Endothelial cell of umbilical vein (primary cell): Measurements from ENCODE around the gene C2CD3. TPM values are rescaled to one million over a fixed set of nuclear protein-coding genes. Genes with fewer than 3 reads are reported as not detected.
"Not testable (repeated sequence)": the region's sequence is repeated elsewhere in the genome, so short reads cannot be mapped to it uniquely, and the experiment has no call there.

Experiments used
- BruUV-seq: library from RNA; stranded (reverse); fragments of 400-500 nt; replicated peaks from 2 replicates; lab custom pipeline; 2021; lab: Mats Ljungman, UMichigan
- CTCF ChIA-PET: fragments of 300-600, 350-600 bp; sonication (Branson Sonifier 250); formaldehyde crosslinking; loops from one replicate; lab custom pipeline; 2021; ENCODE audit warnings: antibody characterized with exemption, inconsistent platforms; lab: Charles Lee
- POLR2A ChIA-PET: fragments of 300-600, 350-600 bp; sonication (Branson Sonifier 250); formaldehyde crosslinking; loops from one replicate; lab custom pipeline; 2021; ENCODE audit warnings: antibody characterized with exemption, inconsistent platforms; lab: Charles Lee
- DNase-seq: peaks from one replicate; pipeline ENCODE4 v3.0.0-alpha.2; 2011; ENCODE audit warnings: low read depth, low spot score
- FAIRE-seq: peaks from 2 replicates; lab custom pipeline; 2011; peaks lifted over from hg19 to GRCh38; lab: Jason Lieb, UNC
- H2AFZ ChIP-seq: 2 replicates; pipeline ENCODE4 v1.6.0; 2012; ENCODE audit warnings: low read depth, low read length, control low read depth, inconsistent platforms
- H3K27ac ChIP-seq: 2 replicates; pipeline ENCODE4 v1.5.1; 2011; ENCODE audit warnings: low read depth, mild to moderate bottlenecking, control low read depth, low read length, moderate library complexity; ENCODE audit not compliant: insufficient read depth
- H3K27me3 ChIP-seq, 2 experiments: 2 replicates each; pipeline versions ENCODE4 v1.6.0 to v1.6.1; 2011; ENCODE audit warnings: low read length in 2 of 2, mixed read lengths in 1 of 2; ENCODE audit not compliant: control insufficient read depth in 2 of 2, insufficient read depth in 2 of 2
- H3K36me3 ChIP-seq, 2 experiments: 2 replicates in 1 of 2; 3 replicates in 1 of 2; pipeline ENCODE4 v1.5.1; 2011; ENCODE audit warnings: low read length in 2 of 2, mild to moderate bottlenecking in 1 of 2, moderate library complexity in 1 of 2; ENCODE audit not compliant: control insufficient read depth in 2 of 2, insufficient read depth in 2 of 2; ENCODE audit errors: extremely low read depth in 1 of 2
- H3K4me1 ChIP-seq: 3 replicates; pipeline ENCODE4 v1.5.1; 2011; ENCODE audit warnings: mild to moderate bottlenecking, low read length; ENCODE audit not compliant: control insufficient read depth, insufficient read depth; ENCODE audit errors: extremely low read depth
- H3K4me2 ChIP-seq: 2 replicates; pipeline ENCODE4 v1.6.1; 2011; ENCODE audit warnings: low read length, control low read depth, mixed read lengths; ENCODE audit not compliant: insufficient read depth
- H3K4me3 ChIP-seq, 3 experiments: fragments of 200-600 bp in 1 of 3; sonication (generic), shearing (Covaris generic) in 1 of 3; replicated peaks in 1 of 3; 2 replicates each; pipeline ENCODE4 v1.5.1; 2011 to 2016; ENCODE audit warnings: control low read depth in 3 of 3, low read length in 3 of 3, mild to moderate bottlenecking in 2 of 3, inconsistent platforms in 1 of 3, low read depth in 1 of 3, moderate library complexity in 1 of 3; ENCODE audit not compliant: insufficient read depth in 1 of 3
- H3K79me2 ChIP-seq: 2 replicates; pipeline ENCODE4 v1.6.0; 2012; ENCODE audit warnings: low read length, inconsistent platforms; ENCODE audit not compliant: control insufficient read depth, insufficient read depth
- H3K9ac ChIP-seq: replicated peaks from 2 replicates; pipeline ENCODE3; 2011; ENCODE audit warnings: low read length, control low read depth; ENCODE audit not compliant: insufficient read depth; ENCODE audit errors: extremely low read depth
- H3K9me1 ChIP-seq: replicated peaks from 3 replicates; pipeline ENCODE4 v1.6.0; 2011; ENCODE audit warnings: mild to moderate bottlenecking, low read length; ENCODE audit not compliant: control insufficient read depth, insufficient read depth; ENCODE audit errors: extremely low read depth
- H3K9me3 ChIP-seq: replicated peaks from 2 replicates; pipeline ENCODE4 v1.5.1; 2012; ENCODE audit warnings: low read length, inconsistent platforms; ENCODE audit not compliant: control insufficient read depth, insufficient read depth
- H4K20me1 ChIP-seq: replicated peaks from 2 replicates; pipeline ENCODE3; 2011; ENCODE audit warnings: mild to moderate bottlenecking, low read length; ENCODE audit not compliant: control insufficient read depth, insufficient read depth; ENCODE audit errors: extremely low read depth
- EZH2 ChIP-seq: IDR thresholded peaks from 2 replicates; pipeline ENCODE4 v1.6.1; 2012; ENCODE audit warnings: borderline replicate concordance, low read depth, mild to moderate bottlenecking, moderate library complexity, low read length, inconsistent platforms; ENCODE audit not compliant: severe bottlenecking
- FOS ChIP-seq: IDR thresholded peaks from 2 replicates; pipeline ENCODE4 v1.6.1; 2011; ENCODE audit warnings: mild to moderate bottlenecking, low read length, moderate library complexity, borderline replicate concordance; ENCODE audit not compliant: insufficient read depth
- GATA2 ChIP-seq: IDR thresholded peaks from 2 replicates; pipeline ENCODE4 v1.7.0; 2011; ENCODE audit warnings: low read depth, mild to moderate bottlenecking, moderate library complexity, mixed read lengths, low read length; ENCODE audit not compliant: insufficient read length, insufficient read depth
- JUN ChIP-seq: IDR thresholded peaks from 2 replicates; pipeline ENCODE4 v1.6.1; 2011; ENCODE audit warnings: borderline replicate concordance, low read depth; ENCODE audit not compliant: insufficient read length, insufficient read depth
- MYC ChIP-seq: IDR thresholded peaks from one replicate; pipeline ENCODE4 v1.6.1; 2011; ENCODE audit warnings: mild to moderate bottlenecking, low read depth, low read length
- POLR2A ChIP-seq: IDR thresholded peaks from 2 replicates; pipeline ENCODE4 v1.6.1; 2012; ENCODE audit warnings: low read depth, mild to moderate bottlenecking, control low read depth, low read length
- POLR2AphosphoS5 ChIP-seq: IDR thresholded peaks from 2 replicates; pipeline ENCODE4 v1.6.1; 2012; ENCODE audit warnings: low read depth, mild to moderate bottlenecking, control low read depth, low read length, moderate library complexity; ENCODE audit not compliant: insufficient read depth
- dilution Hi-C: fragments of 300-500 bp; cut with MboI; formaldehyde crosslinking; loops from one replicate; pipeline ENCODE4 v1.15.0; 2019; ENCODE audit warnings: low sequenced_read_pairs; ENCODE audit not compliant: extremely low pct_ligation_motif_present
- intact Hi-C: fragments of 100-400 bp; cut with micrococcal nuclease; formaldehyde crosslinking; loops from one replicate; pipeline ENCODE4 v1.10.0; 2022
- polyA plus RNA-seq, 4 experiments: library from polyadenylated mRNA; depleted of rRNA in 3 of 4; stranded (reverse) in 3 of 4; unstranded in 1 of 4; fragments of >200 nt; gene quantifications; 2 replicates each; pipeline versions ENCODE4 v1.2.1 to v1.2.3, GENCODE V29; 2011 to 2012; ENCODE audit warnings: missing spikeins in 1 of 4
- total RNA-seq: library from RNA; stranded (reverse); gene quantifications from 2 replicates; pipeline ENCODE4 v1.2.3, GENCODE V29; 2021
- TF ChIP-seq, protein P1 (sequence below), 2 donors: IDR thresholded peaks; 1 replicate in 1 of 2; 2 replicates in 1 of 2; pipeline ENCODE4 v1.5.1; 2011; ENCODE audit warnings: low read length in 2 of 2, mild to moderate bottlenecking in 2 of 2, moderate library complexity in 2 of 2, control low read depth in 1 of 2, inconsistent platforms in 1 of 2, low read depth in 1 of 2; ENCODE audit not compliant: insufficient read depth in 1 of 2; ENCODE audit errors: extremely low read depth in 1 of 2
- TF ChIP-seq, protein P2 (sequence below): IDR thresholded peaks from 2 replicates; pipeline ENCODE4 v1.6.1; 2011; ENCODE audit not compliant: insufficient read depth, insufficient read length

The C2CD3 gene
- total and polyA plus RNA-seq, 2 donors (not counting 3 experiments of a cell fraction or from before 2014, with no cell fraction given) = 12.9 to 36.6 TPM

DNA sequence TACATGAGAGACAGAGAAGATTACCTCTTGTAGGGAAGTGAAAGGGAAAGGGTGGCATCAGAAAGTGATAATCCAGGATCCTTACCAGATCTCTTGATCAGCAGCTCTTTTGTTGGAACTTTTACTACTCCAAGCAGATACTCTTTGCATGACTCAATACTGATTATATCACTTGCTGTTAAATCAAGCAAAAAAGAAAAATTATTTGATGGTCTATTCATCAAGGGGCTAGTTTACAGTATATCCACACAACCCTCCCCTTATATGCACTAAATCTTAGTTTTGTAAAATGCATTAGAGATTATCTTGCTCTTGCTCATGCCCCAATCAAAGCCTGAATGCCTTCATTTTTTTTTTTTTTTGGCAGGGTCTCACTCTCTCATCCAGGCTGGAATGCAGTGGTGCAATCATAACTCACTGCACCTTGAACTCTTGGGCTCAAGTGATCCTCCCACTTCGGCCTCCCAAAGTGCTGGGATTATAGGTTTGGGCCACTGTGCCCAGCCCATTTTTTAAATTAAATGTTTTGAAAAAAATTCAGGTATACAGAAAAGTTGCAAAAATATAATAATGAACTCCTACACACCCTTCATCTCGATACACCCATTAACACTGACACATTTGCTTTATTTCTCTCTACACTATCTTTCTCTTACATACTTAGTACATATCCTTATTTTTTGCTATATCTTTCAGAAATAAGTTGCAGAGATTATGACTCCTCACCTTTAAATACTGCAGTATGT, 85.8 kb downstream of the C2CD3 start:
- TF ChIP-seq GATA2 = no peak
- TF ChIP-seq, protein P1, sequence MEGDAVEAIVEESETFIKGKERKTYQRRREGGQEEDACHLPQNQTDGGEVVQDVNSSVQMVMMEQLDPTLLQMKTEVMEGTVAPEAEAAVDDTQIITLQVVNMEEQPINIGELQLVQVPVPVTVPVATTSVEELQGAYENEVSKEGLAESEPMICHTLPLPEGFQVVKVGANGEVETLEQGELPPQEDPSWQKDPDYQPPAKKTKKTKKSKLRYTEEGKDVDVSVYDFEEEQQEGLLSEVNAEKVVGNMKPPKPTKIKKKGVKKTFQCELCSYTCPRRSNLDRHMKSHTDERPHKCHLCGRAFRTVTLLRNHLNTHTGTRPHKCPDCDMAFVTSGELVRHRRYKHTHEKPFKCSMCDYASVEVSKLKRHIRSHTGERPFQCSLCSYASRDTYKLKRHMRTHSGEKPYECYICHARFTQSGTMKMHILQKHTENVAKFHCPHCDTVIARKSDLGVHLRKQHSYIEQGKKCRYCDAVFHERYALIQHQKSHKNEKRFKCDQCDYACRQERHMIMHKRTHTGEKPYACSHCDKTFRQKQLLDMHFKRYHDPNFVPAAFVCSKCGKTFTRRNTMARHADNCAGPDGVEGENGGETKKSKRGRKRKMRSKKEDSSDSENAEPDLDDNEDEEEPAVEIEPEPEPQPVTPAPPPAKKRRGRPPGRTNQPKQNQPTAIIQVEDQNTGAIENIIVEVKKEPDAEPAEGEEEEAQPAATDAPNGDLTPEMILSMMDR (IDR thresholded peaks at IDR 0.05; ENCODE audit: extremely low read depth in 1 of 2, insufficient read depth in 1 of 2, low read depth in 1 of 2, low read length in 2 of 2) = no peak
- no peak for TF ChIP-seq JUN
- TF ChIP-seq, protein P2, sequence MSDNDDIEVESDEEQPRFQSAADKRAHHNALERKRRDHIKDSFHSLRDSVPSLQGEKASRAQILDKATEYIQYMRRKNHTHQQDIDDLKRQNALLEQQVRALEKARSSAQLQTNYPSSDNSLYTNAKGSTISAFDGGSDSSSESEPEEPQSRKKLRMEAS = no peak
- no peak for TF ChIP-seq POLR2A
- TF ChIP-seq MYC = no peak
- TF ChIP-seq FOS = no peak
- TF ChIP-seq EZH2 = no peak
- TF ChIP-seq POLR2AphosphoS5 = no peak
- Histone ChIP-seq H4K20me1 (no peaks in the 10 kb centered on the region), H3K27ac (no peak overlapping the region), H3K4me2 (no peak overlapping the region), H3K9me3 (no peaks in the 10 kb centered on the region), H3K27me3 (no peaks in the 10 kb centered on the region), H2AFZ (no peak overlapping the region), H3K9ac (no peak overlapping the region), H3K4me3 (no peak overlapping the region), H3K4me1 (no peaks in the 10 kb centered on the region), H3K79me2 (no peaks in the 10 kb centered on the region), H3K36me3 (peaks cover 6 to 9% of the 10 kb centered on the region in 2 experiments), H3K9me1 (no peaks in the 10 kb centered on the region)
- intact Hi-C loops (no loop called here), dilution Hi-C loops (no loop called here)
- ChIA-PET POLR2A (no interaction called here), CTCF (no interaction called here)
- DNase-seq = no peak
- FAIRE-seq = no peak
- BruUV-seq = no TSS peak

- intact Hi-C loops, H3K9ac ChIP-seq, H3K36me3 ChIP-seq, H3K79me2 ChIP-seq, H3K9me3 ChIP-seq, dilution Hi-C loops, H3K4me1 ChIP-seq, H3K9me1 ChIP-seq, H2AFZ ChIP-seq, POLR2A ChIA-PET, H3K27me3 ChIP-seq, BruUV-seq, CTCF ChIA-PET, H4K20me1 ChIP-seq, H3K4me2 ChIP-seq, DNase-seq, FAIRE-seq, H3K27ac ChIP-seq, H3K4me3 ChIP-seq: not testable (repeated sequence)
These were observed 86.9 kb downstream of the C2CD3 start for GRCh38 chr11:74083927-74084326.
